Measurements from ENCODE around the gene SCN3B.

GRCh38 chr11:123653483-123653826 lies 969 bp downstream of the SCN3B start:
- no peak for TF ChIP-seq CTCF (IDR thresholded peaks at IDR 0.05)
- no peak for TF ChIP-seq POLR2A (IDR thresholded peaks at IDR 0.05)
- TF ChIP-seq POLR2AphosphoS5 (IDR thresholded peaks at IDR 0.05), result no peak

Data from breast epithelium (tissue), 3 donors.